K562 (cell line): ENCODE results near the gene SYCN. TPM values are rescaled to one million over a fixed set of nuclear protein-coding genes. Genes with fewer than 3 reads are reported as not detected.

Experiments used
- ATAC-seq: fragments of 200-7000 bp; cut with Tn5 transposase; 3 replicates; pipeline ENCODE4 v1.9.1; 2020; ENCODE audit warnings: moderate library complexity
- BruUV-seq: library from RNA; stranded (reverse); fragments of 400-500 nt; replicated peaks from 2 replicates; lab custom pipeline; 2021; lab: Mats Ljungman, UMichigan
- CTCF ChIA-PET: fragments of 300-600 bp; formaldehyde crosslinking; extraction: SDS; loops from one replicate; lab custom pipeline; 2021; ENCODE audit warnings: low intra/inter-chr PET ratio; lab: Yijun Ruan, JAX
- POLR2A ChIA-PET: fragments of 300-600, 350-650 bp; sonication (Branson Sonifier 250); formaldehyde crosslinking; extraction: SDS; loops from one replicate; lab custom pipeline; 2021; ENCODE audit warnings: antibody characterized with exemption, inconsistent platforms; lab: Yijun Ruan, JAX
- DNase-seq, 4 experiments: peaks; one replicate each; pipeline versions ENCODE4 v3.0.0 to v3.0.0-alpha.2; 2011 to 2018; ENCODE audit warnings: low spot score in 3 of 4, mixed read lengths in 3 of 4; ENCODE audit errors: extremely low read depth in 1 of 4
- FAIRE-seq: peaks from 2 replicates; lab custom pipeline; 2011; peaks lifted over from hg19 to GRCh38; lab: Jason Lieb, UNC
- H2AFZ ChIP-seq: 2 replicates; pipeline ENCODE4 v1.6.0; 2011; ENCODE audit warnings: low read depth, low read length, control low read depth, inconsistent platforms
- H3K27ac ChIP-seq: fragments of 200-600 bp; 3 replicates; pipeline ENCODE4 v1.8.0; 2011; ENCODE audit warnings: low read depth, mild to moderate bottlenecking, control low read depth, inconsistent platforms, low read length, moderate library complexity, mixed read lengths; ENCODE audit errors: extremely low read depth
- H3K27me3 ChIP-seq, 2 experiments: fragments of 300-600 bp in 1 of 2; 2 replicates in 1 of 2; 3 replicates in 1 of 2; pipeline versions ENCODE4 v1.6.0 to v1.8.0; 2011; ENCODE audit warnings: inconsistent platforms in 2 of 2, low read length in 2 of 2, mild to moderate bottlenecking in 1 of 2, mixed read lengths in 1 of 2, moderate library complexity in 1 of 2; ENCODE audit not compliant: control insufficient read depth in 2 of 2, insufficient read depth in 2 of 2
- H3K36me3 ChIP-seq: fragments of 300-600 bp; 3 replicates; pipeline ENCODE4 v1.8.0; 2011; ENCODE audit warnings: mild to moderate bottlenecking, low read length, inconsistent platforms; ENCODE audit not compliant: control insufficient read depth, insufficient read depth
- H3K4me1 ChIP-seq, 2 experiments: fragments of 200-600 bp in 1 of 2; replicated peaks in 1 of 2; 2 replicates in 1 of 2; 3 replicates in 1 of 2; pipeline versions ENCODE4 v1.5.1 to v1.8.0; 2011; ENCODE audit warnings: inconsistent platforms in 2 of 2, low read length in 2 of 2, mild to moderate bottlenecking in 1 of 2, mixed read lengths in 1 of 2, moderate library complexity in 1 of 2; ENCODE audit not compliant: control insufficient read depth in 2 of 2, insufficient read depth in 2 of 2
- H3K4me2 ChIP-seq: 2 replicates; pipeline ENCODE4 v1.6.1; 2011; ENCODE audit warnings: low read length, control low read depth, inconsistent platforms, mixed read lengths; ENCODE audit not compliant: insufficient read depth
- H3K4me3 ChIP-seq: fragments of 200-600 bp; sonication (generic), shearing (Covaris generic); 2 replicates; pipeline ENCODE4 v1.5.1; 2016; ENCODE audit warnings: control low read depth, inconsistent platforms
- H3K79me2 ChIP-seq: fragments of 200-600 bp; 3 replicates; pipeline ENCODE4 v1.8.0; 2011; ENCODE audit warnings: low read length, inconsistent platforms; ENCODE audit not compliant: control insufficient read depth, insufficient read depth
- H3K9ac ChIP-seq, 2 experiments: 2 replicates each; pipeline versions ENCODE4 v1.6.0 to v1.6.1; 2011; ENCODE audit warnings: low read depth in 2 of 2, low read length in 2 of 2, control low read depth in 1 of 2, inconsistent platforms in 1 of 2, mild to moderate bottlenecking in 1 of 2, mixed read lengths in 1 of 2; ENCODE audit not compliant: insufficient read depth in 1 of 2
- H3K9me1 ChIP-seq: one replicate; pipeline ENCODE4 v1.6.0; 2011; ENCODE audit warnings: inconsistent platforms, mild to moderate bottlenecking, low read length, moderate library complexity; ENCODE audit not compliant: control insufficient read depth, insufficient read depth
- H3K9me3 ChIP-seq: replicated peaks from 2 replicates; pipeline ENCODE4 v1.5.1; 2011; ENCODE audit warnings: low read depth, low read length, inconsistent platforms; ENCODE audit not compliant: control insufficient read depth, insufficient read depth
- H4K20me1 ChIP-seq: replicated peaks from 2 replicates; pipeline ENCODE4 v1.6.1; 2011; ENCODE audit warnings: low read length, inconsistent platforms, mixed read lengths; ENCODE audit not compliant: control insufficient read depth, insufficient read depth
- DPF2 ChIP-seq: fragments of 450-650 bp; IDR thresholded peaks from 2 replicates; pipeline ENCODE4 v1.6.1; 2016
- FOXJ3 ChIP-seq: sonication (generic); formaldehyde crosslinking; IDR thresholded peaks from 2 replicates; pipeline ENCODE4 v1.4.0; 2020; ENCODE audit warnings: mild to moderate bottlenecking, missing genetic modification reagents
- NFYB ChIP-seq: IDR thresholded peaks from 2 replicates; pipeline ENCODE4 v1.6.1; 2011; ENCODE audit warnings: mild to moderate bottlenecking, moderate library complexity; ENCODE audit not compliant: insufficient read length; ENCODE audit errors: extremely low read depth
- TBL1XR1 ChIP-seq, 2 experiments: IDR thresholded peaks; 2 replicates each; pipeline ENCODE4 v1.6.1; 2012; ENCODE audit warnings: improper control_type of control experiment in 2 of 2, low read length in 2 of 2, mild to moderate bottlenecking in 1 of 2
- ZNF551 ChIP-seq: fragments of 250-450 bp; sonication (Bioruptor Pico); IDR thresholded peaks from 2 replicates; pipeline ENCODE4 v1.5.0; 2021; ENCODE audit warnings: mild to moderate bottlenecking, moderate library complexity
- WGBS: fragments of 100-300 bp; shearing (Covaris generic); methylation state at CpG from one replicate; pipeline ENCODE4 v1.1.6; 2016; ENCODE audit warnings: low coverage, mixed read lengths; ENCODE audit not compliant: insufficient coverage; ENCODE audit errors: missing lambda C conversion rate; 5-methylcytosine and 5-hydroxymethylcytosine counted together
- in situ Hi-C: fragments of 300-500 bp; cut with MboI; formaldehyde crosslinking; loops from 4 replicates; pipeline ENCODE4 v1.15.0; 2018; ENCODE audit warnings: inconsistent platforms, mixed read lengths
- intact Hi-C: fragments of 100-400 bp; cut with micrococcal nuclease; formaldehyde crosslinking; loops from 2 replicates; pipeline ENCODE4 v1.14.2; 2022
- polyA plus RNA-seq, 8 experiments: library from polyadenylated mRNA; depleted of rRNA in 4 of 8; stranded (reverse) in 5 of 8; unstranded in 3 of 8; fragments of >200 nt; fragmentation: Nextera tagmentation in 2 of 8; fragmentation: Illumina TruSeq in 1 of 8; extraction: Ambion mirVana in 2 of 8; extraction: Trizol in 1 of 8; gene quantifications; 2 replicates each; pipeline versions ENCODE4 v1.2.1 to v1.2.3, GENCODE V29; 2011 to 2014; ENCODE audit warnings: inconsistent platforms in 1 of 8, missing spikeins in 1 of 8
- total RNA-seq, 7 experiments: library from RNA; depleted of rRNA in 6 of 7; stranded (reverse); fragments of >200 nt in 6 of 7; fragmentation: Illumina TruSeq in 2 of 7; extraction: Trizol in 2 of 7; gene quantifications; 2 replicates each; pipeline versions ENCODE4 v1.2.1 to v1.2.3, GENCODE V29; 2011 to 2021; ENCODE audit warnings: low replicate concordance in 1 of 7
- TF ChIP-seq, protein P1 (sequence below): fragments of 450-650 bp; conservative IDR thresholded peaks from 2 replicates; pipeline ENCODE4 v1.6.1; 2016; ENCODE audit warnings: missing genetic modification characterization, low read depth, mild to moderate bottlenecking, control low read depth, missing compliant biosample characterization

The SYCN gene
- total and polyA plus RNA-seq, 9 of the 15 experiments (the other 6 are each of a cell fraction or from before 2014, with no cell fraction given) = not detected

- CTCF ChIA-PET = no interaction called here
- POLR2A ChIA-PET = no interaction called here
Measured at GRCh38 chr19:39170386-39171231, 33.5 kb downstream of the SYCN start.

More at GRCh38 chr19:39170386-39171231, 33.5 kb downstream of the SYCN start:
- H3K27me3 ChIP-seq = no peaks in the 10 kb centered on the region
- peaks cover 37% of the 10 kb centered on the region; the same call in 1 of the 3 replicates for H3K36me3 ChIP-seq
- DNase-seq = no peak
- no peak for ATAC-seq
- in situ Hi-C loops (no loop called here), intact Hi-C loops (no loop called here)
- no peak overlapping the region for H2AFZ ChIP-seq
- H4K20me1 ChIP-seq = peaks cover 4% of the 10 kb centered on the region; the same call in 1 of the 2 replicates
- peaks cover 4% of the 10 kb centered on the region; the same call in 2 of the 3 replicates for H3K79me2 ChIP-seq
- FAIRE-seq = no peak
- no peaks in the 10 kb centered on the region for H3K9me1 ChIP-seq
- 84% methylated on average over 12 of the region's 17 CpGs for WGBS
- no peak for TF ChIP-seq DPF2
- no peak for TF ChIP-seq FOXJ3 (CRISPR knock-in tag)
- TF ChIP-seq, protein P1, sequence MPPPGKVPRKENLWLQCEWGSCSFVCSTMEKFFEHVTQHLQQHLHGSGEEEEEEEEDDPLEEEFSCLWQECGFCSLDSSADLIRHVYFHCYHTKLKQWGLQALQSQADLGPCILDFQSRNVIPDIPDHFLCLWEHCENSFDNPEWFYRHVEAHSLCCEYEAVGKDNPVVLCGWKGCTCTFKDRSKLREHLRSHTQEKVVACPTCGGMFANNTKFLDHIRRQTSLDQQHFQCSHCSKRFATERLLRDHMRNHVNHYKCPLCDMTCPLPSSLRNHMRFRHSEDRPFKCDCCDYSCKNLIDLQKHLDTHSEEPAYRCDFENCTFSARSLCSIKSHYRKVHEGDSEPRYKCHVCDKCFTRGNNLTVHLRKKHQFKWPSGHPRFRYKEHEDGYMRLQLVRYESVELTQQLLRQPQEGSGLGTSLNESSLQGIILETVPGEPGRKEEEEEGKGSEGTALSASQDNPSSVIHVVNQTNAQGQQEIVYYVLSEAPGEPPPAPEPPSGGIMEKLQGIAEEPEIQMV = no peak
- no peak for TF ChIP-seq ZNF551 (CRISPR knock-in tag)
- TF ChIP-seq NFYB = no peak
- TF ChIP-seq TBL1XR1 (IDR thresholded peaks at IDR 0.05; ENCODE audit: low read length in 2 of 2) = no peak
- H3K9ac ChIP-seq = peak overlapping the region in 1 of 2 experiments; percentile 58; a peak in 1 of 4 replicates
- H3K9me3 ChIP-seq = no peaks in the 10 kb centered on the region
- no TSS peak for BruUV-seq
- no peak overlapping the region for H3K27ac ChIP-seq
- H3K4me3 ChIP-seq = no peak overlapping the region
- peaks cover 0 to 41% of the 10 kb centered on the region in 2 experiments; a peak in 2 of 5 replicates for H3K4me1 ChIP-seq
- H3K4me2 ChIP-seq = no peak overlapping the region
